LNCAP (cell line): ENCODE results near the gene EDIL3.

ENCODE experiments used
- TF ChIP-seq, protein P1 (sequence below): fragments of 450-650 bp; IDR thresholded peaks from 2 replicates; pipeline ENCODE4 v1.5.1; 2017; ENCODE audit warnings: mild to moderate bottlenecking

EDIL3 gene

DNA sequence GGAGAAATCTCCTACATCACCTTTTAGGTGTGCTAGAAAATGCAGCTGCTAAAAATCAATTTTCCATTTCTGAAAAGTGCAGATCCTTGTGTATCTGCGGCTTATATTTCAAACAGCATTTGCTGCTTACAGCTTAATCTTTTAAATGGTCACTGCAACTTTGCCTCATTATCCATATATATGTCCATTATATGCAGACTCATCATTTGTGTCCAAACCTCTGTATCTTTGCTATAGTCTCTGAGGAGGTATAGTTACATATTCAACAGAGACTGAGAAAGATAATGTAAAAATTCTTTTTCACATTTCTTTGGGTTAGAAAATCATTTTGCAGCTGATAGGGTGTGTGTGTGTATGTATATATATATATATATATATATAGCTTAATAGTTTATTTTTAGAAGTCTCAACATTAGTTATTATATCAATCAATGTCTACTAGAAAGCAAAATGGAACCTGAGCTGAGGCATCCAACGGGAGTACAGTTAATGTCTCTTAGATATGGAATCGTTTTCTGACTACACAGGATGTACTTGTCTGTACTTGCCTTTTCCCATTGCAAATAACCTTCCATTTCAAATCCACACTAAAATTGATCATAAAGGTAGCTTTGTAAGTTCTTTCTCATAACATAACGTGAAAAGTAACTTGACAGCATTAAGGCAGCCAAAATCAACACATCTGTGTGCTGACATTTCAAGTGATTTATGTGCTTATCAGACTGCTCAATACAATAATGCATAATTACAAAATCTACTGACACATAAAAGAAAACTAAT lies 397.0 kb downstream of the EDIL3 start:
- TF ChIP-seq, protein P1, sequence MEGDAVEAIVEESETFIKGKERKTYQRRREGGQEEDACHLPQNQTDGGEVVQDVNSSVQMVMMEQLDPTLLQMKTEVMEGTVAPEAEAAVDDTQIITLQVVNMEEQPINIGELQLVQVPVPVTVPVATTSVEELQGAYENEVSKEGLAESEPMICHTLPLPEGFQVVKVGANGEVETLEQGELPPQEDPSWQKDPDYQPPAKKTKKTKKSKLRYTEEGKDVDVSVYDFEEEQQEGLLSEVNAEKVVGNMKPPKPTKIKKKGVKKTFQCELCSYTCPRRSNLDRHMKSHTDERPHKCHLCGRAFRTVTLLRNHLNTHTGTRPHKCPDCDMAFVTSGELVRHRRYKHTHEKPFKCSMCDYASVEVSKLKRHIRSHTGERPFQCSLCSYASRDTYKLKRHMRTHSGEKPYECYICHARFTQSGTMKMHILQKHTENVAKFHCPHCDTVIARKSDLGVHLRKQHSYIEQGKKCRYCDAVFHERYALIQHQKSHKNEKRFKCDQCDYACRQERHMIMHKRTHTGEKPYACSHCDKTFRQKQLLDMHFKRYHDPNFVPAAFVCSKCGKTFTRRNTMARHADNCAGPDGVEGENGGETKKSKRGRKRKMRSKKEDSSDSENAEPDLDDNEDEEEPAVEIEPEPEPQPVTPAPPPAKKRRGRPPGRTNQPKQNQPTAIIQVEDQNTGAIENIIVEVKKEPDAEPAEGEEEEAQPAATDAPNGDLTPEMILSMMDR: no peak

DNA sequence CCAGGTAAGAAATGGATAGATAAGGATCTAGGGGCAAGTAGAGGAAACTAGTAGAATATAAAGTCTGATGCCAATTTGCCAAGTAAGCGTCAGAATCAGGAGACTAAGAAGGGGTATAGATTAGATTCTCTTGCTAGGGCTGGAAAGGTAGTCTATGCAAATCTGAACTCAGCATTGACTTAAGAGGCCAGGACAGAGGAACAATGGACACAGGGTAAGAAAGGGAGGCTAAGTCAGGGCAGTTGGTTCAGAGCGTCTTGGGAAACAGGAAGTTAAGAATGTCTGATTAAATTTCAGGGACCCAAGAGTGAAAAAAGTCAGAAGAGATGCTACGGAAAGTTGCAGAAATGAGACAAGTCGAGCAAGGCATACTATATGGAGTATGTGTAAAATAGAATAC lies 400.8 kb downstream of the EDIL3 start:
- TF ChIP-seq, protein P1: no peak

DNA sequence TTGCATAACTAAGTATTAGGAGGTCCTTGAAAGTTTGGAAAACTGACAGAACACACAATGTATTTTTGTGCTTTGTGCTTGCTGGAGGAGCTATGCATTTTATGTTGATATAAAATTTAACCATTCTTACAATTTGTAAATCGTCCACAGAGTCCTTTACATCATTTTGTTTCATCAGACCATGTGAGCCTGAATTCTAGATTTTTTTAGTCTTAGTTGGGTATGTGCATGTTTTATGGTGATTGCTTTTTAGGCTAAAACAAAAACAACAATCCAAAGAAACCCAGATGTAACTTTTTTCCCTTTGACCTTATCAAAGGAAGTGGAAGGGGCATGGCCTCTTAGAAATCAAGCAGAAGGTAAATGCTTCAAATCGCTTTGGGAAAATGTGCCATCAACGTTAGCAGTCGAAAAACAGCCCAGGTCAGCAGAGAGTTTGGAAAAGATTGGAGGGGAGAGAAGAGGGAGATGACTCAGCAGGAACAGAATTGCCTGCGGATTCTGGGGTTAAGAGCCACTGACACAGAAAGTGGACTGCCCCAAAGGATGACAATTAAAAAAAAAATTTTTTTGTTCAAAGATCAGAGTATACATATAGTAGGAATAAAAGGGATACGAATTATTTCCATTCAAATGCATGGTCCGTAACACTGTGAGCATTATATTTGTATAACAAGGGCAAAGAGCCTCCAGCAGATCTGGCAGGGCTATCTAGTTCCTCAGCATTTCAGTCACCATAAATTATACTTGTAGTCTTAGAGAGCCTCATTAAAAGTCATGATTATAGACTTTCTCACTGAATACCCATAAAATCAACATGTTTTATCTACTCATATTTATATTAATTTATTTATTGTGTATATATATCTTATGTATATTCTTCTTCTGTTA lies 410.5 kb downstream of the EDIL3 start:
- TF ChIP-seq, protein P1: no peak

DNA sequence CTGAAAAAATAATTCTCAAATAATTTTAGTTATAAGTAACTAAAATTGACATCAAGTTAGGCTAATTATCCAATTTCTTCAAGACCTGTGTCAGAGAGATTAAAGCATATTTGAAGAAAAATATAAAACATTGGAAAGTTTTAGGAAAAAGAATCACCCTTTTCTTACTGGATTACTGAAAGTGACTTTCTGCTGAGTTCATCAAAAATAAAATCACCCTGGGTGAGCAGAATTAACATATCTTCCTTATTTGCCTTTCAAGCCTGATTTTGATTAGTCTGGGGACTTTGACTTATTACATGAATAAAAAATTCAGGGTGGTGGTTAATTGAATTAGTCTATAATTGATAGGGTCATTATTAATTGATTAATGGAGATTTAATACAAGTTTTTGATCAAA lies 411.8 kb downstream of the EDIL3 start:
- TF ChIP-seq, protein P1: no peak

DNA sequence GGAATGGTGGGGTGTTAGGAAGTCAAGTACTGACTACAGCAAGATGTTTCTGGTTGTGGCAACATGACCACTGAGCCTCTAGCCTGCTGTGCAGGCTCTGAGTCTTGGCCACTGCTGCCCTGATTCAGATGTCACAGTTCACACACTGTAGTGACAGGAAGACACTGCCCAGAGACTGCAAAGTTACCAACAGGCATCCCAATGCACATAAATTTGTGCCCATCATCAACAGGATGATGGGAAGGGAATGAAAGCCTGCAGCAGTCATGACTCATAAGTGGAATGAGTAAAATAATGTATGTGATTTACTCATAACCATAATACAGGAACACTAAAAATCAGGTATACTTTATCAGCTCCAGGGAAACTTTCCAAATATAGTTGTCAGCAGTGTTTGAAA lies 412.4 kb downstream of the EDIL3 start:
- TF ChIP-seq, protein P1: no peak

DNA sequence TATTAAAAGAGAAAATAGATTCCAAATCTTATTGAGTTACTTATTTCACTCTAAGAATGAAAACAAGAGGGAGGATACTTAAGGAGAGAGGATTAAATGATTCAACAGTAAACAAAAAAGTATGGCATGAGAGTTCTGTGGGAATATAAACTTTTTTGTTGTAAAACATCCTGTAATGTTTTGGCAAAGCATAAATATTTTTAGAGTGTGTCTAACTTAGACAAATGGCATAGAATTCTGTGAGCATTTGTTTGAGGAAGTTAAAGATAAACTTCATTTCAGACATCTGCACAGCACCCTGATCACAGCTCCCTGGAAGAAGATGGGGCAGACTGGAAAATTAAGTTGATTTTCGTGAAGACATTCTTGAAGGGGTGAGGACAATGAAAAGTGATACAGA lies 417.3 kb downstream of the EDIL3 start:
- TF ChIP-seq, protein P1: no peak

DNA sequence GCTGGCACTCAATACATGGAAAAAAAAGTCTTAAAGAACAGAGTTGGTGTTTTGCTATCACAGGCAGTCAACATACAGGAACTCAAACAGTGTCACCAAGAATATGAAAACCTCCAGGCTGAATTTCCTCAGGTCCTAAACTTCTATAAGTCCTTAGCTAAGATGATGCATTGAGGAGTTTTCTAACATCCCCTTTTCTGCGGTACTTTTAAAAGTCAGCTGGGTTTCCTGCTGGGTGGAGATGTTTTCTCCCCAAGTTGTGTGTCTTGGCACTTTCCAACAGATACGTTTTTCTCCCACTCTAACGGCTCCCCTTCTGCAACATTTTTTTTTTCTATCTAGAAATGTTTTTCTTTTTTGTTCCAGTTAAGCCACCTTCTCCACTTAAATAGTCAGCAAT lies 419.2 kb downstream of the EDIL3 start:
- TF ChIP-seq, protein P1: no peak
